Adrenal gland (tissue), 12 donors: ENCODE results near the gene LZTS2. TPM values are rescaled to one million over a fixed set of nuclear protein-coding genes. Genes with fewer than 3 reads are reported as not detected.

Source experiments
- DNase-seq, 7 donors: peaks; one replicate each; pipeline ENCODE4 v3.0.0-alpha.2; 2019 to 2020
- H3K27ac ChIP-seq, 5 donors: fragments of 200-600 bp; sonication (generic) in 4 of 5; 1 replicate in 3 of 5; 2 replicates in 2 of 5; pipeline versions ENCODE4 v1.5.1 to v1.8.0; 2016 to 2020; ENCODE audit warnings: mild to moderate bottlenecking in 1 of 5
- H3K27me3 ChIP-seq: fragments of 200-600 bp; 2 replicates; pipeline ENCODE4 v1.8.0; 2021
- H3K36me3 ChIP-seq, 2 donors: fragments of 200-600 bp; replicated peaks in 1 of 2; 1 replicate in 1 of 2; 2 replicates in 1 of 2; pipeline versions ENCODE4 v1.5.1 to v1.8.0; 2018 to 2022
- H3K4me1 ChIP-seq, 2 donors: fragments of 200-600 bp; replicated peaks in 1 of 2; 1 replicate in 1 of 2; 2 replicates in 1 of 2; pipeline versions ENCODE4 v1.5.1 to v1.8.0; 2018 to 2021
- H3K4me3 ChIP-seq, 4 donors: fragments of 200-600 bp; sonication (generic) in 3 of 4; one replicate each; pipeline ENCODE4 v1.5.1; 2016 to 2018
- H3K9me3 ChIP-seq, 3 donors: fragments of 200-600 bp; sonication (generic) in 1 of 3; replicated peaks in 1 of 3; 1 replicate in 2 of 3; 2 replicates in 1 of 3; pipeline versions ENCODE4 v1.5.1 to v1.8.0; 2016 to 2021
- POLR2A ChIP-seq, 2 donors: fragments of 450-650 bp; IDR thresholded peaks; one replicate each; pipeline ENCODE4 v1.6.1; 2017; ENCODE audit warnings: antibody characterized with exemption in 2 of 2, mild to moderate bottlenecking in 2 of 2, moderate library complexity in 1 of 2
- WGBS, 4 donors: extraction: QIAGEN DNeasy Blood & Tissue Kit in 2 of 4; methylation state at CpG; one replicate each; pipeline versions ENCODE4 v1.1.5 to v1.1.7; 2013 to 2017; 5-methylcytosine and 5-hydroxymethylcytosine counted together
- intact Hi-C, 2 donors: fragments of 100-400 bp; cut with DNase I; formaldehyde crosslinking; loops; one replicate each; pipeline versions ENCODE4 v1.14.1 to v1.15.0; 2022 to 2023
- polyA plus RNA-seq, 3 donors: library from polyadenylated mRNA; stranded (reverse); fragments of 200-250 nt in 2 of 3; fragments of 350-450 nt in 1 of 3; fragmentation: Illumina TruSeq in 1 of 3; extraction: RNeasy Lipid Tissue Mini Kit (QIAGEN cat#74804) in 1 of 3; gene quantifications; one replicate each; pipeline ENCODE4 v1.2.3, GENCODE V29; 2013 to 2014
- total RNA-seq, 9 donors: library from RNA; depleted of rRNA in 4 of 9; stranded (reverse); fragments of >200 nt in 4 of 9; fragments of 120-200 nt in 1 of 9; fragmentation: NEBNext Ultra II Directional in 1 of 9; extraction: Animal tissue kit (Norgen Biotek cat#: 25700) in 1 of 9; gene quantifications; one replicate each; pipeline versions ENCODE4 v1.1.0 to v1.2.4, GENCODE V29; 2013 to 2023
- TF ChIP-seq, protein P1 (sequence below), 6 experiments: fragments of 450-650 bp in 4 of 6; fragments of 200-600 bp in 2 of 6; sonication (generic) in 1 of 6; IDR thresholded peaks; 1 replicate in 5 of 6; 2 replicates in 1 of 6; pipeline versions ENCODE4 v1.5.1 to v1.8.0; 2016 to 2021; ENCODE audit warnings: antibody characterized with exemption in 6 of 6, mild to moderate bottlenecking in 2 of 6, moderate library complexity in 1 of 6
- donor health status: healthy with polysubstance abuse.
- donor health status: Bipolar disorder and iron deficiency.
- donor health status: DM: yes; HTN: yes; CAD: no.
- donor health status: DM: no; HTN: no; CAD: no.
- donor health status: DM: no; HTN: no; CAD: no.
- donor health status: DM: yes; HTN: yes; CAD: no.

Gene LZTS2
- total and polyA plus RNA-seq, 12 donors, result 12.2 to 232 (median 101) TPM

- WGBS, 4 donors, result 87 to 89% (median 88%) methylated on average over 2 of the region's 2 CpGs
- H3K9me3 ChIP-seq, result no peaks in the 10 kb centered on the region
- DNase-seq, result no peak
- H3K27me3 ChIP-seq, result no peaks in the 10 kb centered on the region
- intact Hi-C loops, result no loop called here
- H3K36me3 ChIP-seq, result peaks cover 0 to 15% of the 10 kb centered on the region in 2 donors
- TF ChIP-seq, protein P1, sequence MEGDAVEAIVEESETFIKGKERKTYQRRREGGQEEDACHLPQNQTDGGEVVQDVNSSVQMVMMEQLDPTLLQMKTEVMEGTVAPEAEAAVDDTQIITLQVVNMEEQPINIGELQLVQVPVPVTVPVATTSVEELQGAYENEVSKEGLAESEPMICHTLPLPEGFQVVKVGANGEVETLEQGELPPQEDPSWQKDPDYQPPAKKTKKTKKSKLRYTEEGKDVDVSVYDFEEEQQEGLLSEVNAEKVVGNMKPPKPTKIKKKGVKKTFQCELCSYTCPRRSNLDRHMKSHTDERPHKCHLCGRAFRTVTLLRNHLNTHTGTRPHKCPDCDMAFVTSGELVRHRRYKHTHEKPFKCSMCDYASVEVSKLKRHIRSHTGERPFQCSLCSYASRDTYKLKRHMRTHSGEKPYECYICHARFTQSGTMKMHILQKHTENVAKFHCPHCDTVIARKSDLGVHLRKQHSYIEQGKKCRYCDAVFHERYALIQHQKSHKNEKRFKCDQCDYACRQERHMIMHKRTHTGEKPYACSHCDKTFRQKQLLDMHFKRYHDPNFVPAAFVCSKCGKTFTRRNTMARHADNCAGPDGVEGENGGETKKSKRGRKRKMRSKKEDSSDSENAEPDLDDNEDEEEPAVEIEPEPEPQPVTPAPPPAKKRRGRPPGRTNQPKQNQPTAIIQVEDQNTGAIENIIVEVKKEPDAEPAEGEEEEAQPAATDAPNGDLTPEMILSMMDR (IDR thresholded peaks at IDR 0.05), result no peak
- TF ChIP-seq POLR2A (IDR thresholded peaks at IDR 0.05), result no peak
- no peak overlapping the region for H3K4me3 ChIP-seq
- no peak overlapping the region for H3K27ac ChIP-seq
- H3K4me1 ChIP-seq, result peaks cover 7 to 23% of the 10 kb centered on the region in 2 donors
These were observed 31.4 kb upstream of the LZTS2 start for GRCh38 chr10:100968062-100968736.

GRCh38 chr10:100968863-100969186 lies 30.8 kb upstream of the LZTS2 start:
- Histone ChIP-seq H3K27ac (no peak overlapping the region), H3K4me1 (peaks cover 7 to 23% of the 10 kb centered on the region in 2 donors), H3K36me3 (peaks cover 0 to 15% of the 10 kb centered on the region in 2 donors), H3K4me3 (peak overlapping the region in 2 of 4 donors; percentile 57 to 83), H3K9me3 (no peaks in the 10 kb centered on the region), H3K27me3 (no peaks in the 10 kb centered on the region)
- DNase-seq, result peak in 1 of 7 donors; percentile 57
- 8 to 24% (median 14%) methylated on average over 2 to 9 of the region's 9 CpGs for WGBS, 4 donors
- no peak for TF ChIP-seq POLR2A (IDR thresholded peaks at IDR 0.05)
- TF ChIP-seq, protein P1 (IDR thresholded peaks at IDR 0.05), result no peak
- intact Hi-C loops, result no loop called here

DNA sequence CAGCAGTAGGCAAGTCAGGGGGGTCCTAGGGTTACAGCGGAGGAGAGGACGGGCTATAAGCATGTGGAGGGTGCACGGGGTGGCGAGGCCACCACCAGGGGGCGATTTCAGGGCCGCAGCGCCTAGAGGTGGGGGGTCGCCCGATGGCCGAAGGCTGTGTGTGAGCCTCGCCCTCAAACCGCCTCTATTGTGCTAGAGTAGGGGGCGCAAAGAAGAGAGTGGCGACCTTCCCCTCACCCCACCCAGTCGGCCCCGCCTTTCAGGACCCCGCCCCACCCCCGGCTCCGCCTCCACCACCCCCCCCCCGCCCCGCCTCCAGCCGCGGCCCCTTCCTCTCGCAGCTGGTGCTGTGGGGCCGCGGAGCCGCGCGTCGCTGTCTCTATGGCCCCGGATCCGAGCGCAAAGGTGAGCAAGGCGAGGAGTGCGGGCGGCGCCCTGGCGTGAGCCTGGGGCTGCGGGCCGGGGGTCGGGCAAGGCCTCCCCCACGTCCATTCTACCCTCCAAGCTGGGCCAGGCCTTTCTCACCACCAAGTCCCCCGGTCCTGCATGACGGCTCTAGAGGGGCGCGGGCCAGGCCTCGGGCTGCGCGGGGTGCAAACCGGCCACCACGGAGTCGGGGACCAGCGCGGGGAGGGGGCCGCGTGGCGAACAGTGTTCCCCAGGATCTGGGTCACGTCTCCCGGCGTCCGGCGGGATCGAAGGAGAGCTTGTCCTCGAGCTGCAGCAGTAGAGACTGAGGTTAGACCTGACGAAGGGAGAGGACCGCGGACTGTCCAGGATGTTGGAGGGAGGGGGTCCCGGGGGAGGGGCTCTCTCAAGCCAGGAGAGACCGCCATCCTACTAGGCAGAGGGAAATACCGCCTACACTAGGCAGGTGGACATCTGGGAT lies 30.2 kb upstream of the LZTS2 start, which contains the start of gene SEMA4G:
Gene SEMA4G, plus strand, starts transcription at position 318 of the 889 bp plus-strand sequence. CDS start 3,409 bp downstream, outside the sequence.
- no peak for TF ChIP-seq POLR2A (IDR thresholded peaks at IDR 0.05)
- TF ChIP-seq, protein P1 (IDR thresholded peaks at IDR 0.05), result peak; percentile 59 to 82 (median 62)
- no peaks in the 10 kb centered on the region for H3K27me3 ChIP-seq
- peak within 1 kb of the TSS in 3 of 4 donors; percentile 19 to 83 (median 57) for H3K4me3 ChIP-seq
- no peaks in the 10 kb centered on the region for H3K9me3 ChIP-seq
- peak within 1 kb of the TSS in 2 of 5 donors; percentile 3 to 50 for H3K27ac ChIP-seq
- 1 to 2% (median 2%) methylated on average over 10 to 70 of the region's 70 CpGs for WGBS, 4 donors
- intact Hi-C loops, result no loop called here
- H3K36me3 ChIP-seq, result peaks cover 0 to 15% of the 10 kb centered on the region in 2 donors
- DNase-seq, result peak in 5 of 7 donors; percentile 35 to 68 (median 49)
- H3K4me1 ChIP-seq, result peaks cover 7 to 23% of the 10 kb centered on the region in 2 donors
